K562 (cell line): ENCODE data around the gene MED13L. TPM values are rescaled to one million over a fixed set of nuclear protein-coding genes. Genes with fewer than 3 reads are reported as not detected.
A peak's percentile ranks its signal among the peaks of the same experiment; 100 is the strongest.

Source experiments
- ATAC-seq: fragments of 200-7000 bp; cut with Tn5 transposase; 3 replicates; pipeline ENCODE4 v1.9.1; 2020; ENCODE audit warnings: moderate library complexity
- BruUV-seq: library from RNA; stranded (reverse); fragments of 400-500 nt; replicated peaks from 2 replicates; lab custom pipeline; 2021; lab: Mats Ljungman, UMichigan
- CTCF ChIA-PET: fragments of 300-600 bp; formaldehyde crosslinking; extraction: SDS; loops from one replicate; lab custom pipeline; 2021; ENCODE audit warnings: low intra/inter-chr PET ratio; lab: Yijun Ruan, JAX
- POLR2A ChIA-PET: fragments of 300-600, 350-650 bp; sonication (Branson Sonifier 250); formaldehyde crosslinking; extraction: SDS; loops from one replicate; lab custom pipeline; 2021; ENCODE audit warnings: antibody characterized with exemption, inconsistent platforms; lab: Yijun Ruan, JAX
- DNase-seq, 4 experiments: peaks; one replicate each; pipeline versions ENCODE4 v3.0.0 to v3.0.0-alpha.2; 2011 to 2018; ENCODE audit warnings: low spot score in 3 of 4, mixed read lengths in 3 of 4; ENCODE audit errors: extremely low read depth in 1 of 4
- FAIRE-seq: peaks from 2 replicates; lab custom pipeline; 2011; peaks lifted over from hg19 to GRCh38; lab: Jason Lieb, UNC
- H2AFZ ChIP-seq: 2 replicates; pipeline ENCODE4 v1.6.0; 2011; ENCODE audit warnings: low read depth, low read length, control low read depth, inconsistent platforms
- H3K27ac ChIP-seq: fragments of 200-600 bp; 3 replicates; pipeline ENCODE4 v1.8.0; 2011; ENCODE audit warnings: low read depth, mild to moderate bottlenecking, control low read depth, inconsistent platforms, low read length, moderate library complexity, mixed read lengths; ENCODE audit errors: extremely low read depth
- H3K27me3 ChIP-seq, 2 experiments: fragments of 300-600 bp in 1 of 2; 2 replicates in 1 of 2; 3 replicates in 1 of 2; pipeline versions ENCODE4 v1.6.0 to v1.8.0; 2011; ENCODE audit warnings: inconsistent platforms in 2 of 2, low read length in 2 of 2, mild to moderate bottlenecking in 1 of 2, mixed read lengths in 1 of 2, moderate library complexity in 1 of 2; ENCODE audit not compliant: control insufficient read depth in 2 of 2, insufficient read depth in 2 of 2
- H3K36me3 ChIP-seq: fragments of 300-600 bp; 3 replicates; pipeline ENCODE4 v1.8.0; 2011; ENCODE audit warnings: mild to moderate bottlenecking, low read length, inconsistent platforms; ENCODE audit not compliant: control insufficient read depth, insufficient read depth
- H3K4me1 ChIP-seq, 2 experiments: fragments of 200-600 bp in 1 of 2; replicated peaks in 1 of 2; 2 replicates in 1 of 2; 3 replicates in 1 of 2; pipeline versions ENCODE4 v1.5.1 to v1.8.0; 2011; ENCODE audit warnings: inconsistent platforms in 2 of 2, low read length in 2 of 2, mild to moderate bottlenecking in 1 of 2, mixed read lengths in 1 of 2, moderate library complexity in 1 of 2; ENCODE audit not compliant: control insufficient read depth in 2 of 2, insufficient read depth in 2 of 2
- H3K4me2 ChIP-seq: 2 replicates; pipeline ENCODE4 v1.6.1; 2011; ENCODE audit warnings: low read length, control low read depth, inconsistent platforms, mixed read lengths; ENCODE audit not compliant: insufficient read depth
- H3K4me3 ChIP-seq: fragments of 200-600 bp; sonication (generic), shearing (Covaris generic); 2 replicates; pipeline ENCODE4 v1.5.1; 2016; ENCODE audit warnings: control low read depth, inconsistent platforms
- H3K79me2 ChIP-seq: fragments of 200-600 bp; 3 replicates; pipeline ENCODE4 v1.8.0; 2011; ENCODE audit warnings: low read length, inconsistent platforms; ENCODE audit not compliant: control insufficient read depth, insufficient read depth
- H3K9ac ChIP-seq, 2 experiments: 2 replicates each; pipeline versions ENCODE4 v1.6.0 to v1.6.1; 2011; ENCODE audit warnings: low read depth in 2 of 2, low read length in 2 of 2, control low read depth in 1 of 2, inconsistent platforms in 1 of 2, mild to moderate bottlenecking in 1 of 2, mixed read lengths in 1 of 2; ENCODE audit not compliant: insufficient read depth in 1 of 2
- H3K9me1 ChIP-seq: one replicate; pipeline ENCODE4 v1.6.0; 2011; ENCODE audit warnings: inconsistent platforms, mild to moderate bottlenecking, low read length, moderate library complexity; ENCODE audit not compliant: control insufficient read depth, insufficient read depth
- H3K9me3 ChIP-seq: replicated peaks from 2 replicates; pipeline ENCODE4 v1.5.1; 2011; ENCODE audit warnings: low read depth, low read length, inconsistent platforms; ENCODE audit not compliant: control insufficient read depth, insufficient read depth
- H4K20me1 ChIP-seq: replicated peaks from 2 replicates; pipeline ENCODE4 v1.6.1; 2011; ENCODE audit warnings: low read length, inconsistent platforms, mixed read lengths; ENCODE audit not compliant: control insufficient read depth, insufficient read depth
- ASH1L ChIP-seq: fragments of 450-650 bp; IDR thresholded peaks from 2 replicates; pipeline ENCODE4 v1.6.1; 2018; ENCODE audit warnings: borderline replicate concordance, mild to moderate bottlenecking, low read depth; ENCODE audit not compliant: partially characterized antibody
- NR2F6 ChIP-seq: fragments of 450-650 bp; formaldehyde crosslinking; IDR thresholded peaks from 2 replicates; pipeline ENCODE4 v1.4.0; 2020; ENCODE audit warnings: mild to moderate bottlenecking
- POLR3A ChIP-seq: IDR thresholded peaks from 2 replicates; pipeline ENCODE4 v1.6.1; 2011; ENCODE audit warnings: borderline replicate concordance, mild to moderate bottlenecking, moderate library complexity; ENCODE audit not compliant: insufficient read length, insufficient read depth; ENCODE audit errors: extremely low read depth
- RNF2 ChIP-seq: sonication (generic); IDR thresholded peaks from 2 replicates; pipeline ENCODE4 v1.6.1; 2016
- TAF9B ChIP-seq: fragments of 450-650 bp; IDR thresholded peaks from 2 replicates; pipeline ENCODE4 v1.6.1; 2018; ENCODE audit warnings: mild to moderate bottlenecking; ENCODE audit not compliant: partially characterized antibody
- ZEB2 ChIP-seq: fragments of 450-650 bp; IDR thresholded peaks from 2 replicates; pipeline ENCODE4 v1.6.1; 2016
- ZKSCAN8 ChIP-seq: fragments of 200-800 bp; sonication (Bioruptor generic); IDR thresholded peaks from 2 replicates; pipeline ENCODE4 v1.6.1; 2016; ENCODE audit warnings: missing genetic modification characterization, missing compliant biosample characterization
- ZNF140 ChIP-seq: fragments of 250-450 bp; sonication (Bioruptor Pico); IDR thresholded peaks from 2 replicates; pipeline ENCODE4 v1.8.0; 2021; ENCODE audit warnings: moderate library complexity, mild to moderate bottlenecking, inconsistent platforms
- ZSCAN29 ChIP-seq: fragments of 450-650 bp; IDR thresholded peaks from 2 replicates; pipeline ENCODE4 v1.6.1; 2017
- WGBS: fragments of 100-300 bp; shearing (Covaris generic); methylation state at CpG from one replicate; pipeline ENCODE4 v1.1.6; 2016; ENCODE audit warnings: low coverage, mixed read lengths; ENCODE audit not compliant: insufficient coverage; ENCODE audit errors: missing lambda C conversion rate; 5-methylcytosine and 5-hydroxymethylcytosine counted together
- in situ Hi-C: fragments of 300-500 bp; cut with MboI; formaldehyde crosslinking; loops from 4 replicates; pipeline ENCODE4 v1.15.0; 2018; ENCODE audit warnings: inconsistent platforms, mixed read lengths
- intact Hi-C: fragments of 100-400 bp; cut with micrococcal nuclease; formaldehyde crosslinking; loops from 2 replicates; pipeline ENCODE4 v1.14.2; 2022
- polyA plus RNA-seq, 8 experiments: library from polyadenylated mRNA; depleted of rRNA in 4 of 8; stranded (reverse) in 5 of 8; unstranded in 3 of 8; fragments of >200 nt; fragmentation: Nextera tagmentation in 2 of 8; fragmentation: Illumina TruSeq in 1 of 8; extraction: Ambion mirVana in 2 of 8; extraction: Trizol in 1 of 8; gene quantifications; 2 replicates each; pipeline versions ENCODE4 v1.2.1 to v1.2.3, GENCODE V29; 2011 to 2014; ENCODE audit warnings: inconsistent platforms in 1 of 8, missing spikeins in 1 of 8
- total RNA-seq, 7 experiments: library from RNA; depleted of rRNA in 6 of 7; stranded (reverse); fragments of >200 nt in 6 of 7; fragmentation: Illumina TruSeq in 2 of 7; extraction: Trizol in 2 of 7; gene quantifications; 2 replicates each; pipeline versions ENCODE4 v1.2.1 to v1.2.3, GENCODE V29; 2011 to 2021; ENCODE audit warnings: low replicate concordance in 1 of 7
- TF ChIP-seq, protein P1 (sequence below): sonication (generic); formaldehyde crosslinking; IDR thresholded peaks from 2 replicates; pipeline ENCODE4 v1.8.1; 2023; ENCODE audit warnings: mild to moderate bottlenecking, missing genetic modification reagents

Gene MED13L
- total and polyA plus RNA-seq, 9 of the 15 experiments (the other 6 are each of a cell fraction or from before 2014, with no cell fraction given) = 13.4 to 90.3 (median 36.9) TPM

DNA sequence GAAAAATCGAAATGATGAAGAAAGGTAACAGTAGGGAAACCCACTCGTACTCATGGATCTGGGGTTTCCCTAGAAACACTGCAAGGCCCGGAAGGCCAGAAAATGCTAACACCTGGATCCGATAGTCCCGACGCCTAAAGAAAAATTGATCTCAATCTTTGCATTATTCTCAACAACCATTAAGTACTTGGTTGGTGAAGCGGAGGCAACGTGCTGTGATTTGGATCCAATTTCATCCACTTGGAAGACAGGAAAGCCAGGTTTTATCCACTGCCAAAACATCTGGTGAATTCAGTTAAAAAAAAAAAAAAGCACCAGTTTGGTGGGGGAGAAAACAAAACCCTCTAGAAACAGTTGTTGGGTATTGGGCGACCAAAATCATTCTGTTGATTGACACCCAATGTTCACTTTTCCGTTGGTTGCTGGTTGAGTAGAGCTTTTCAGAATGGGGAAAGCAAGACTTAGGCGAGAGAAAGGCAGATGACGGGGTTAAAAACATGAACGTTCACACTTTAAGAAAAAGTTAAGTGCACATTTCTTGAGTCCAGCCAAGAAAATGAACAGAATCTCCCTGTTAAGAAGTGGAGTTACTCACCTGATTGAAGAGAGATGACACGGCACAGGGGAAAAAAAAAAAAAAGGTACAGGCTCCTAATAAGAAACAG, 41.9 kb upstream of the MED13L start (continued):
- no peak for TF ChIP-seq ZEB2
- TF ChIP-seq ASH1L = no peak
- TF ChIP-seq RNF2 = no peak

DNA sequence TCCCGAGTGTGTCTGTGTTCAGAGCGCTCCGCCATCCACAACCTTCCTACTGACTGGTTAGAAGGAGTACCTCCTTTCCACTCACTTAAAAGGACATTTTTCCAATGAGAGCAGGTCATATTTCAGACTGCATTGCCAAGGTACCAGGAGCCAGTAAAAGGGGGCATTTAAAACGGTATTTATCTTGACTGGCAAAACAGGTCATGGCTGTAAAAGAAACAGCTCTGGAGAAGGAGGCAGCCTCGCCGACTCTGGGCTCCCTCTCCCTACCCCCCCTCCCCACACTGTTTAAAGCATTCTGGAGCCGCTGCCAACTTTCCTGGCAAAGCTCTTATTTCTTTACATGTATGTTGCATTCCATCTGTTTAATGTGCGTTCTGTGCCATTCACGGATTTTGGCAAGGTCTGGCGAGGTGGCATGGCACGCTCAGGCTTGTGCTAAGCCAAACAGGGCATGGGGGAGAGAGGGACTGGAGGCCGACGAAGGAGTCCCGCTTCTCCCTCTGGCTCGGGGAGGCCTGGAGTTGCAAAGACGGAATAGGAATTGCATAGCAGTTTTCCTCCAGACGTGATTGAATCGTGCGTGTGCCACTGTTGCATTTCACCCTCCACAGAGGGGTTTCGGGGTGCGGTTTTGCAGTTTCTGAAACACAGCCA, 41.2 kb upstream of the MED13L start:
- BruUV-seq = no TSS peak
- Histone ChIP-seq H3K27me3 (no peaks in the 10 kb centered on the region), H3K36me3 (no peaks in the 10 kb centered on the region), H3K79me2 (no peaks in the 10 kb centered on the region), H3K9me3 (no peaks in the 10 kb centered on the region), H3K9ac (no peak overlapping the region), H3K4me2 (no peak overlapping the region), H2AFZ (0 out of 2 replicates have a peak overlapping the region, but pooled peaks have one; percentile 25), H3K9me1 (no peaks in the 10 kb centered on the region), H3K4me3 (no peak overlapping the region), H4K20me1 (no peaks in the 10 kb centered on the region), H3K4me1 (peaks cover 0 to 4% of the 10 kb centered on the region in 2 experiments; a peak in 1 of 5 replicates), H3K27ac (no peak overlapping the region)
- TF ChIP-seq NR2F6 (CRISPR knock-in tag) = no peak
- TF ChIP-seq POLR3A = no peak
- TF ChIP-seq, protein P1, sequence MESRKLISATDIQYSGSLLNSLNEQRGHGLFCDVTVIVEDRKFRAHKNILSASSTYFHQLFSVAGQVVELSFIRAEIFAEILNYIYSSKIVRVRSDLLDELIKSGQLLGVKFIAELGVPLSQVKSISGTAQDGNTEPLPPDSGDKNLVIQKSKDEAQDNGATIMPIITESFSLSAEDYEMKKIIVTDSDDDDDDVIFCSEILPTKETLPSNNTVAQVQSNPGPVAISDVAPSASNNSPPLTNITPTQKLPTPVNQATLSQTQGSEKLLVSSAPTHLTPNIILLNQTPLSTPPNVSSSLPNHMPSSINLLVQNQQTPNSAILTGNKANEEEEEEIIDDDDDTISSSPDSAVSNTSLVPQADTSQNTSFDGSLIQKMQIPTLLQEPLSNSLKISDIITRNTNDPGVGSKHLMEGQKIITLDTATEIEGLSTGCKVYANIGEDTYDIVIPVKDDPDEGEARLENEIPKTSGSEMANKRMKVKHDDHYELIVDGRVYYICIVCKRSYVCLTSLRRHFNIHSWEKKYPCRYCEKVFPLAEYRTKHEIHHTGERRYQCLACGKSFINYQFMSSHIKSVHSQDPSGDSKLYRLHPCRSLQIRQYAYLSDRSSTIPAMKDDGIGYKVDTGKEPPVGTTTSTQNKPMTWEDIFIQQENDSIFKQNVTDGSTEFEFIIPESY (CRISPR knock-in tag) = no peak
- TF ChIP-seq ZSCAN29 = no peak
- TF ChIP-seq ZKSCAN8 (CRISPR knock-in tag) = no peak
- TF ChIP-seq ZNF140 = no peak
- no peak for TF ChIP-seq TAF9B
- no peak for FAIRE-seq
- in situ Hi-C loops = no loop called here
- no peak for ATAC-seq
- WGBS = 74% methylated on average over 13 of the region's 21 CpGs
- no peak for DNase-seq
- ChIA-PET POLR2A (no interaction called here), CTCF (no interaction called here)
- intact Hi-C loops = no loop called here
